Kasumi-1 (cell line): Measurements from ENCODE around the gene PRKN.

Experiments used
- DNase-seq, 2 experiments: peaks; one replicate each; lab custom pipeline; 2025; lab: John Stamatoyannopoulos, UW

Gene PRKN

DNA sequence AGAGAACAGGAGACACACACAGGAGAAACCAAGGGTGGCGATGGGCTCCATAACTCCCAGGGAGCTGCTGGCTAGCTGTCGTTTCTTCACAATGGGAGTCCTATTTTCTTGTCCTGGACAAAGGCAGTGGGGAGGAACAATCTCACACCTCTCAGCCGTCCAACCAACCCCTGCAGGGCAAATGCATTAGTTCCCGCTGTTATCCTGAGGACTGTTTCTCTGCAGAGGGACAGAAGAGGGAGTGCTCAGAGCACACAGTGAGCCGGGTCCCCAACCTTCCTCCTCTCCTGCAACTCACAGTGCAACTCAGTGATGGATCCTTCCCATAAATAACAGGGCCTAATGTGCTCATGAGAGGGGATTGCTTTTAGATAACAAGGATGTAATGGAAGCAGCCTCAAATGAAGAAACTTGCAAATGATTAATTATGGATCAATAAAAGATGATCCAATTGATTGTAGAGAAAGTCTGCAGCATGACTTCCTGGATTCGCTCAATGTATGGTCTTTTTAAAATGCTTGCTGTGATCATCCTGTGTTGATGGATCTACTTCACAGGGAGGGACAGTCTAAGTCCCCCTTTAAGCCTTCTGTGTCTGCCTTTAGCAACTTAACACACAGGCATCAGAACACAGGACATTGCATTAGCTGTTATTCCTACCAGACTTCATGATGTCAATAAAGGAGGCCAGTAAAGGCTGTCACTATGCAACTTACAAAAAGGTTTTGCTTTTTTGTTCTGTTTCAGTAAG is 1000.3 kb downstream of the PRKN start:
- DNase-seq = no peak

DNA sequence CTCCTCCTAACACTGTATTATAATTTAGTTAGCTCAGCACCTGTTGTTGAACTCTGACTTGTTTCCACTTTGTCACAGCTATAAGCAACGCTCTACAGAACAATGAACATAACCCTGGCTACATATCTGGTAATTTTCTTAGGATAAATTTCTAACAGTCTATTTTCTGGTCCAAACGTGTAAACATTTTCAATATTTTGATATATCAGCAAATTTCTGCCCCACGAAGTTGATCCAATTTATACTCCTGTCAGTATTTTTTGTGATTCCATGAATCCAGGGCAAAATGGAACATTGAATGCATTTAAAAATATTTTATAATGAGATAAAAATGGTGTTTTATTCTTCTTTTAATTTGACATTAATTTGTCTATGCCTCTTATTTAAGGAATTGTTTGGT is 1005.2 kb downstream of the PRKN start:
- DNase-seq = no peak

DNA sequence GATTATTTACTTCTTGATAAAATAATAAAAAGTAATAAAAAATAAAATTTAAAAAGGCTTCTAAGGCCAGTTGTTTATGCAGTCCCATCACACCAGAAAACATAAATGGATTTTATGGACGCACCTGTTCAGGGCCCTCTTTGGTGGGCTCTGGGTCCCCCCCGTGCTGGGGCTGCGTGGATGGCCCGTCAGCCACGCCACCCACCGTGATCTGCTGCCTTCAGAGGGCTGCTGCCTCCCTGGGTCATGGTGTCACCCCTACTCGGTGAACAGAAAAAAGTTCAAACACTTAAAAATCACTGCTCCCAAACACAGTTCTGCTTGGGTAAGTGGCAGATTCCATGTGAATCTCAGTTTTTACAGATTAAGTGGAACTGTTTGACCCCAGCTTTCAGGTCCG is 1006.1 kb downstream of the PRKN start:
- DNase-seq = no peak

DNA sequence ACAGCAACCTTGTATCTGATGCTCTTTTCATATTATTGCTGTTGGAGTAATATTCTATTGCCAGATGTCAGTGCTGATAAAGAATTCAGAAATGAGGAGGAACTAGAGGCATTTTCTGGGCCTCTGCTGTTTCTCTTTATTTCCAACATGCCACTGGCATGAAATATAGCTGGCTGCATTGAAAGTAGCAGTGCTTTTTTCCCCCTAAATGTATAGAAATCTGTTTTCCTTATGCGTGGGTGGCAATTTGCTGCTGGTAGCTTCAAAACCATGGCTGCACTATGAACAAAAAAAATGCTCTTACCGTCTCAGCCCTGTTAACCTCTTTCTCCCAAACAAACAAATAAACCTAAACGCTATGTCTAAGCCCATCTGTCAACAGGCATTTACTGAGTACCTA is 1011.4 kb downstream of the PRKN start:
- no peak for DNase-seq

DNA sequence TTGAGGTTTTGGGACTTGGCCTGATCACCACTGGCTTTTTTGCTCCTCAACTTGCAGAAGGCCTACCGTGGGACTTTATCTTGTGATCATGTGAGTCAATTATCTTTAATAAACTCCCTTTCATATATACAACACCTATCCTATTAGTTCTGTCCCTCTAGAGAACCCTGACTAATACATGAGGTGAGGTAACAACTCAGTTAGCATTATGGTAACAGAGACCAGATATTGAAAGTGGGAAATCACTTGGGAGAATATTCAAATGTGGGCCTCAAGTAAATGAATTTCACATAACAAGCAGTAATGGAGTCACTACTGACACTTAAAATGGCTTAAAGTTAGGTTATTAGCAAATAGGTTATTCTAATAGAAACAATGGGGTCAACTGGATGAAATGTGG is 1015.6 kb downstream of the PRKN start:
- no peak for DNase-seq

DNA sequence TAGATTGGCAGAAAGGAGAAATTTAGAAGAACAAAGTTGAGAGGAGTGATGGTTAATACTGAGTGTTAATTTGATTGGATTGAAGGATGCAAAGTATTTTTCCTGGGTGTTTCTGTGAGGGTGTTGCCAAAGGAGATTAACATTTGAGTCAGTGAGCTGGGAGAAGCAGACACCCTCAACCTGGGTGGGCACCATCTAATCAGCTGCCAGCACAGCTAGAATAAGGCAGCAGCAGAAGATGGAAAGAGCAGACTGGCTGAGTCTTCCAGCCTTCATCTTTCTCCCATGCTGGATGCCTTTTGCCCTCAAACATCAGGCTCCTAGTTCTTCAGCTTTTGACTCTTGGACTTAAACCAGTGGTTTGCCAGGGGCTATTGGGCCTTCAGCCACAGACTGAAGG is 1016.1 kb downstream of the PRKN start:
- no peak for DNase-seq

DNA sequence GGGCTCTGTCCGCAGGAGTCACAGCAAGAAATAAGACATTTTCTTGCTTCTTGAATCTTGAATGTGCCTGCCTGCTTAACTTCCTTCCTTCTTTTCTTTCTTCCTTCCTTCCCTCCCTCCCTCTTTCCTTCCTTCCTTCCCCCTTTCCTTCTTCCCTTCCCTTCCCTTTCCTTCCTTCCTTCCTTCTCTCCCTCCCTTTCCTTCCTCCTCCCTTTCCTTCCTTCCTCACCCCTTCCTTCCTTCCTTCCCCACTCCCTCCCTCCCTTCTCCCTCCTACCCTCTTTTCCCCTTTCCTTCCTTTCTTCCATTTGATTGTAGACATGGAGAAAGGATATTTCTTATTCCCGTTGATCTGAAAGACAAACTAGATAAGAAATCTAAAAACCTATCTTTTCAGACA is 1016.9 kb downstream of the PRKN start:
- DNase-seq = no peak

DNA sequence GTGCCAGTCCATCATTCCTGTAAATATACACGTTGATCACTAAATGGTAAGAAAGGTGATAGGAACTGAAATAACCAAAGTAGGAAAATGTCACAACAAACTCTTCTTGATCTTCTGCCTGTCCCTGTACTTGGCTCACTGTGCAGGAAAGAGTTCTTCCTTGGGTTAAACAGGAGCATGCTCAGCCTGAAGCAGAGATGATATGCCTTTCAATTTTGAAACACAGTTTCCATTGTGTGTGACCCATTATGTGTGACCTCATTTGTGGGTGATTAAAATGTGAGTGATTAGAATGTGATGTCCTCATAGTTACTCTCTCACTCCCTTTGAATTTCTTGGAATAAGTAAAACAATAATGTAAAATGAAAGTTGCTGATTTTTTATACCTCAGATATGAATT is 1026.5 kb downstream of the PRKN start:
- DNase-seq = no peak

DNA sequence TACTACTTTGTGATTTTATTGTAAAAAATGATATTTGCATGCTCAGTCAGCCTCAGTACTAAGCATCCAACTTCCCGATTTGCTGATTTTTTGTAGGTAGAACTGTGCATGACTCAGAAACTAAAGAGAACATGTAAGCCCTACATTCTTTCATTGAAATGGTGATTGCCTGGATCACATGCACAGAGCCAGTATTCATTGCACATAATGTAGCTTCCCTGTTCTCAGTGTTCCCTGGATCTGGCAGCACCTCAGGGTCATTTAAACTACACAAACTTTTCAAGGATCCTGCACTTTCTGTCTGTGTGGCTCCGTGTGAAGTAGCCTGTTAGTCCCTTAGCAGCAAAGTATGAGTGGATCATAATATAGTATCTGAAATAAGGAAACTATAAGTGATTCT is 1030.8 kb downstream of the PRKN start:
- no peak for DNase-seq

DNA sequence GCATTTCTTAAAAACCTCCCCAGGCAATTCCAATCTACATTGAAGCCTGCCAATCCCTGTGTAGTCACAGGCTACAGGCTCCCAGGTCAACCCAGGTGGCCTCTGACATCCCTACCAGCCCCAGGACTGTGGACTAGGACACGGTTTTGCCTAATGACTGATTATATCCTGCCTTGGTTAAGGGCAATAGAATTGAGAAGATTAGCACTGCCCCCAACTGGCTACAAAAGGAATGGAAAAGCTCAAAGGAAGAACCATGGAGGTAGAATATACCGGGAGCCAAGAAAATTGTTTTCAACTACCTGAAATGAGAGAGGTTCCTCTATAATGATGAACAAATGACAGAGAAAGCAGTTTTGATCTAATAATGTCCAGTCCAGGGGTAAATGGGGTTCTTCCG is 1032.6 kb downstream of the PRKN start:
- DNase-seq = no peak

DNA sequence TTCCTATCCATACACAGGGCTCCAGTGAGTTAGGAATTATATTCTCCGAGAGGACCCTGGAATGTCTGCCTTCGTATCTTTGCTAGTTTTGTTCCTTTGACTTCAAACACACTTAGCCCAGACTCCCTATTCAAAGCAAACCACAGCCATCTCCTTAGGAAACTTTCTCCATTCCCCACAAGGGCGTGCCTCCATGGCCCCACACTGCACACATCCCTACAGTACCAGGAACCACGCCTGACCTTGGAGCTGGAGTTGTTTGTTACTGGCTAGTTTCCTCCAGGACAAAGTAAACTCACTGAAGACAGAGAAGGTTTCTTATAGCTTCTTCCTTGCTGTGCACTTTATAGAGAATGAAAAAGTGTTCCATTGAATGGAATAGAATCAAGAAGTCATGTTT is 1040.9 kb downstream of the PRKN start:
- no peak for DNase-seq

DNA sequence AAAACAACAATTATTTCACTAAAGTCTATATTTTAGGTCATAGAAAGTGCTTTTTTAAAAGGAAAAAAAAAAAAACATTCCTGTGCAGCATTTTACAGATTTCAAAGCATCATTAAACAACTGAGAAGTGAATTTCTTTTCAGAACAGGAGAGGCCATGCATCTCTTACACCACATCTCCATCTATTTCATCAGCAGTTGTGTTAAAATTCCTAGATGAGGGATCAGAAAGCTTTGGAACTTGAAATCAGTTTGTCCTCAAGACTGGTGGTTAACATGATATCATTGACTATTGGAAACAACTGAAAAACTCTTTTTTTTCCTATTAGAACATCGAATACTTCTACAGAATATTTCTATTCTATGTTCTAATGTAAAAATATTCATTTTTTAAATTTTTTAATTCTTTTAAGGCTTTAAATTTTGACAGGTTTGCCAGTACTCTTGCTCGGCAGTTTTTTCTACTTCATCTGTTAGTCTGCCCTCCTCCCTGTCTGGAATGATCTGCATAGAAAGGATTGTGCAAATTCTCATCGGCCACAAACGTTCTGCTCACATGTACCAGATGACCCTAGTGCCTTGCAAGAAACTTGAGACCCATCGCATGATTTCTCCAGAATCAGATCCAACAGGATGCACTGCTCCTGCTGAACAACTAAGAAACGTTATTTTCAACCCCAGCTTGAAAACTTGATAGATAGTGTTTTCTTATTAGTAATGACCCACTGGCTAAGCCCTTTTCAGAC is 1042.7 kb downstream of the PRKN start:
- DNase-seq = no peak

DNA sequence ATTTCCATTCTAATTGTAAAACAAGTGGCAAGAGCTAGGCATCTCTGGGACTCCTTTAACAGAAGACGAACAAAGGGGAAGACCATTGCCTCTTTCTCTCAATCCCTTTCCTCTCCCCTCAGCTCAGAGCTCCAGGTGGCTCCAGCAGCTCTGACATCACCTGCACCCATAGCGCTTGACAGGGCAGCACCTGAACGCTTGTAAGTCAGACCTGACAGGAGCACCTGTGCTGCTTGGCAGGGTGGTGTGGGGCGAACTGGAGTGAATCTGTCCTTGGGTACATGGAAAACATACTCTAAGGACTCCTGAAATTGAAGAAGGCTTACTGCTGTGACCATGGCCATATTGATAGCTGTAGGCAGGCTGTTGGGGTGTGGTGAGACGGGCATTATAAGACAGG is 1044.2 kb downstream of the PRKN start:
- DNase-seq = no peak

DNA sequence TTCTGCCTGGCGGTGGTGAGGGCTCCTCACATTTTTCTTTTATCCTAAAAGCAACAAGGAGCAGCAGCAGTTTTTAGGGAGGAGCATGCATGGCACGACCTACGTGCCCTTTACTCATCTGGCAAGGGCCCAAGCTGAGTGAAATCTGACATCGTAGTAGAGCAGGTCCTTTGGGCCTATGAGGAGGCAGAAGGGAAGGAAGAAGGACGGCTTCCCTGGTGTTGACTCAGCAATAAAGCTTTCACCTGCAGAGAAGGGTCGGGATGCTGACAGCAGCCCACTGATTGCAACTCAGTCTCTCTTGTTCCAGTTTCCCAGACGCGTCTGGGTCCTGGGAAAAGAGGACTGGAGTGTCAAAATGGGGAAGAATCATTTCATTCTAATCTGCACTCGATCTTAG is 1044.6 kb downstream of the PRKN start:
- no peak for DNase-seq

DNA sequence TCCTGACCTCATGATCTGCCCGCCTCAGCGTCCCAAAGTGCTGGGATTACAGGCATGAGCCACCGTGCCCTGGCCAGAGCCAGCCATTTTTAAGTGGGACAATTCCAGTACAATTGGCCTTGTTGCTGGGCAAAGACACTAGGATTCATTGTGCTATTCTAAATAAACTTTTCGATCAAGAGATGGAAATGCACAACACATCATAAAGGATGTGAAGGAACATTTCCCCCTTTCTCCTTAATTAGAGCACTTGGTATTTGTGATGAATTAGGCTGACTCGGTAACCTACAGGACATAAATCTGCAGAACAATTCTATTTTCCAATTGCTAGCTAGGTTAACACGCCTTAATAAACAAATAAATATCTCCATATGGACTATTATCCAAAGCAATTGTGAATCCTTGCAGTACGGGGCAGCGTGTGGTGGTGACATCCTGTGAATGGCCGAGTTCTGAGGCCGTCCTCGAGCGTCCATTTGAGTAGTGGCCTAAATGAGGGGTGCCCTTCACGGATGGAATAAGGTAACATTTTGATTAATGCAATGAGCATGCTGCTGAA is 1047.5 kb downstream of the PRKN start:
- no peak for DNase-seq

DNA sequence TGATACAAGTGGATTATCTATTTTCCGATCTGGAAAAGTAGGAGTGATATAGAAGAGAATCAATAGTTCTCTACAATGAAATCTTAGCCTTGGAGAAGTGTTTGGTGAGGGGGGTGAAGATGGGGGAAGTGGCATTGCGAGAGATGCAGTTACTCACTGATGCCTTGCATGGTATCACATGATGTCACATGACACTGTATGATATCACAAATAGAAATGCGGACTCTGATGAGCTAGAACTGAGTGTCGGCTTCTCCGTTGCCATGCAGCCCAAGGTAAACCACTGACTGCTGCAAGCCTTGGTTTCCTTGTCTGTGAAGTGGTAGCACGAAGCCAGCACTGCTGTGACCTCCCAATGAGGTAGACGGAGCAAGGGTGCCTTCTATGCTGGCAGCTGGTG is 1050.4 kb downstream of the PRKN start:
- DNase-seq = no peak

DNA sequence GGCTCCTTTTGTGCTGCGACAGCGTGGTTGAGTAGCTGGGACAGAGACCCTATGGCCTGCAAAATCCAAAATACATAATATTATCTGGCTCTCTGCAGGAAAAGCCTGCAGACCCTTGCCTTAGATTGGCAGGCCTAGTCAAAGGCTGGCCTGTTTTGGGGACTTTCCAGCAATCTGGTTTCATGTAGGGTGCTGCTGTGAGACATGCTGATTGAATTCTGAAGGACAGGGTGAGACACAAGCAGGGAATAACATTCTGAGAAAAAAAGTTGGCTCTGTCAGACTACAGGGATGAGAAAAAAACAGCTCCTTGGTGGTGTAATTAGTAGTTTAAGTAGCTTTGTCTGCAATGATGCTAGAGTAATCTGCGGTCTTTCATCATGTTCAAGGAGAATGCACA is 1051.0 kb downstream of the PRKN start:
- DNase-seq = no peak

DNA sequence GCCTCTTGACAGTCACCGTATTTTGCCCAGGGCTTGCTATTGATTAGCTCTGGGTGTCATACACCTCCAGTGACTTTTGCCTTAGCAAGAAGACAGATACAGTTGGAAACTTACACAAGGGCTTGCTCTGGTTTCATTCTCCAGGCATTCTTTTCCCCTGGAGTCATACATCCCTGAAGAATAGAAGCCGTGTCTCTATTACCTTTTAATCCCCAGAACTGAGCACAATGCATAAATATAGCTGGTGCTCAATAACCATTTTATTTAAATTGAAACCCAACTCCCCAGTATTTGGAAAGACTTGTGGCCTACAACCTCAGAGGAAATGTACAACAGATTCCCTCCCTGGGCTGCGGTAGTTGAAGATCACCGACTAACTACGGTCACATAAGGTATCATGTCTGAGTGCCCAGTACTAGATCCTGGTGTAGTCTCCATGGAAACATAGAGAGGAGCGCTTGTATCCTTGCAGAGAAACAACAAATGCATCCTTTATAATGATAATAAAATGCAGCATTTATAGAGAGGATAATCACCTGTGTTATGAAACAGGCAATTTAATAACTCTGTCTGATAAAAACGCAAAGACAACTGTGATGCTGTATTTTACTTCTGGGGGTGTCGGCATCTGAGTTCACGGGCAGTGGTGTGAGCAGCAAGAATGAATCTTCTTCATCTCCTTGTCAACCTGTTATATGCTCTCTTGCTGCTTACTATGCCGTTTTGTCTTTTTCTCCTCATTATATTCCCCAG is 1052.5 kb downstream of the PRKN start:
- no peak for DNase-seq

DNA sequence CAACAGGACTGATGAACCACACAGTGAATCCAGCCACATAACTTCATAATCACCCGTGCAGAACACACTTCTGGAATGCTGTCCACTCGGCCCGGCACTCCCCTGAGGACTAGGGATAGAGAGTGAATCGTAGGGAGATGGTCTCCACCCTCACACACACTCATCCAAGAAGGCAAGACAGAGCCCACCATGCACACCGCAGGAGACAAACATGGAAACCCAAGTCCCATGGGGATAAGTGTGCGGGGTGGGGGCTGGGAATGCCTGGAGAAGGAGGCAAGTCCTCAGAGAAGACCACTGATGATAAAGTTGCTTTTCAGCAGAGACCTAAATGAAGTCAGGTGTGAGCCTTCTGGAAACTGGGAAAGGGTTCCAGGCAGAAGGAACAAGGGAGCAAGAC is 1054.5 kb downstream of the PRKN start:
- no peak for DNase-seq

DNA sequence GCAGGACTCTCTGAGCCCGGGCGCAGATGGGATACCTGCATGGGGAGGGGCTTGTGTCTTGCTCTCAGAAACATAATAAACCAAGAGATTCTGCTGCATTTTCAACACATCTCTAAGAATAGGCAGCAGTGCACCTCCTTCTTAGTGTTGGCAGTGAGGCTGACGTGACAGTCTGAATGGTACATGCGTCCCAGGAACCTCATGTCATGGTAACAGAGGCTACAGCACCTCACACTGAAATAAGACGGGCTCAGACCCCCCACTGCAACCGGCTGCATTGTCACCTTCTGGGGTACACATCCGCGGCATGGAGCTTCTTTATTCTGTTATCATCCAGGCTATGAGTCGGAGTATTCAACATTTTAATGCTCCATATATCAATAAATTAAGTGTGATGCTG is 1056.4 kb downstream of the PRKN start:
- no peak for DNase-seq

DNA sequence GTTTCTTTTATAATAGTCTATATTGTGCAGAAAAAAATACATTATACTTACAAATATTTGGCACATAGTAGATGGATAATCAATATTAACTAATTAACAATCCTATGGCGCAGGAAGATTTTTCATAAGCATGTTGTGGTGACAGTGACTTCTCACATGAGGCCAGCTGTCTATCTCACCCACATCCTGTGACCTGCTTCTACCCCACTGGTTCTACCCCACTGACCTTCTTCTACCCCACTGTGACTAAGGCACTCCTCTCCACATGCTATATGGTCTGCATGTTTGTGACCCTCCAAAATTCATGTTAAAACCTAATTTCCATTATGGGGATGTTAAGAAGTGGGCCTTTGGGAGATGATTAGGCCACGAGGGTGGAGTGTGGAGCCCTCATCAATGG is 1058.9 kb downstream of the PRKN start:
- no peak for DNase-seq

DNA sequence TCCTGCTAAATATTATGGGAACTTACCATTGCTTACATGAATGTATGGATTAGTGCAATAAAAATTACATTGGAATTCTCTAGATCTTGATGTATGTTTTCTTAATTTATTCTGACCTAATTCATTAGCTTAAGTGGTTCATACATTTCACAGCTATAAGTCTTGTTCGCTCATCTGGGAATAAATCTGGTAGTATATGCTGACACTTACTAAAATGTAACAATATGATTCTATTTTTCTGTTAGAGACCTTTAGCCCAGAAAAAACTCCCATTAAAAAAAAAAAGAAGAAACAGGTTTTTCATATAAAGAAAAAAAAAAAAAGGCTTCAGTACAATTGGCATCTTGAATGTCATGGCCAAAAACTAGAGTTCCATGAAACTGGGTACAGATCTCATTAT is 1059.6 kb downstream of the PRKN start:
- no peak for DNase-seq

DNA sequence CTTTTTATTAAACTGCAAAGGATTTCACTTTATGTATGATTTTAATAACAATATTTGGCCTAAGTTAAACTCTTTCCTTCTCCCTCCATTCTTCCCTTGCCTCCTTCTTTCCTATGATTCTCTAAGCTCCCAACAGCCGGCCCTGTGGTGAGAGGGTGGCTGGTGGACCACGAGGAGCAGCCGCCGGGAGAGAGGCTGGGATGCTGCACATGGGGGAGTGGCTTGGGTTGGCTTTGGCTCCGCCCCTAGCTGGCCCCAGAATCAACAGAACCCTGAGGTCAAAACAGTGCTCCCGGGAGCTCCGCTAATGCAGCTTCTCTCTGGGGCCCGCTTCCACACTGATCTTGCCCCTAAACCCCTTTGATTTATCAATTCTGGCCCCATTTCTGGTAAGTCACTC is 1063.9 kb downstream of the PRKN start:
- no peak for DNase-seq
